Keratinocyte (primary cell): ENCODE measurements around the gene C7orf33. TPM values are rescaled to one million over a fixed set of nuclear protein-coding genes. Genes with fewer than 3 reads are reported as not detected.

ENCODE experiments used
- DNase-seq: peaks from one replicate; pipeline ENCODE4 v3.0.0-alpha.2; 2011; ENCODE audit warnings: low read depth, missing footprints, low spot score
- FAIRE-seq: peaks from 2 replicates; lab custom pipeline; 2011; peaks lifted over from hg19 to GRCh38; lab: Jason Lieb, UNC
- H2AFZ ChIP-seq: 2 replicates; pipeline ENCODE4 v1.6.0; 2012; ENCODE audit warnings: low read length, control low read depth, inconsistent platforms; ENCODE audit not compliant: control insufficient read depth
- H3K27ac ChIP-seq: 2 replicates; pipeline ENCODE4 v1.5.1; 2011; ENCODE audit warnings: low read length; ENCODE audit not compliant: control insufficient read depth, insufficient read depth
- H3K27me3 ChIP-seq: 3 replicates; pipeline ENCODE4 v1.6.0; 2011; ENCODE audit warnings: low read length; ENCODE audit not compliant: control insufficient read depth, insufficient read depth; ENCODE audit errors: extremely low read depth
- H3K36me3 ChIP-seq, 2 experiments: 2 replicates in 1 of 2; 3 replicates in 1 of 2; pipeline ENCODE4 v1.5.1; 2011; ENCODE audit warnings: low read length in 2 of 2, mild to moderate bottlenecking in 1 of 2; ENCODE audit not compliant: control insufficient read depth in 2 of 2, insufficient read depth in 2 of 2; ENCODE audit errors: extremely low read depth in 1 of 2
- H3K4me1 ChIP-seq: 3 replicates; pipeline ENCODE4 v1.5.1; 2011; ENCODE audit warnings: low read length; ENCODE audit not compliant: control insufficient read depth, insufficient read depth; ENCODE audit errors: extremely low read depth
- H3K4me2 ChIP-seq: 3 replicates; pipeline ENCODE4 v1.6.0; 2011; ENCODE audit warnings: low read depth, low read length; ENCODE audit not compliant: control insufficient read depth, insufficient read depth; ENCODE audit errors: extremely low read depth
- H3K4me3 ChIP-seq, 3 experiments: fragments of 200-600 bp in 1 of 3; sonication (generic) in 1 of 3; 2 replicates in 2 of 3; 3 replicates in 1 of 3; pipeline ENCODE4 v1.5.1; 2011 to 2016; ENCODE audit warnings: low read length in 3 of 3, mild to moderate bottlenecking in 3 of 3, control low read depth in 2 of 3, inconsistent platforms in 1 of 3, low read depth in 1 of 3, mixed read lengths in 1 of 3, mixed run types in 1 of 3, moderate library complexity in 1 of 3; ENCODE audit not compliant: control insufficient read depth in 2 of 3, insufficient read depth in 2 of 3; ENCODE audit errors: extremely low read depth in 1 of 3
- H3K79me2 ChIP-seq: 2 replicates; pipeline ENCODE4 v1.6.0; 2012; ENCODE audit warnings: low read length; ENCODE audit not compliant: control insufficient read depth, insufficient read depth
- H3K9ac ChIP-seq: 3 replicates; pipeline ENCODE4 v1.6.0; 2011; ENCODE audit warnings: low read length; ENCODE audit not compliant: control insufficient read depth, insufficient read depth; ENCODE audit errors: extremely low read depth
- H3K9me1 ChIP-seq: 3 replicates; pipeline ENCODE4 v1.6.0; 2011; ENCODE audit warnings: low read length; ENCODE audit not compliant: control insufficient read depth, insufficient read depth; ENCODE audit errors: extremely low read depth
- H3K9me3 ChIP-seq: 2 replicates; pipeline ENCODE4 v1.5.1; 2012; ENCODE audit warnings: low read depth, low read length; ENCODE audit not compliant: control insufficient read depth
- H4K20me1 ChIP-seq: 3 replicates; pipeline ENCODE4 v1.6.0; 2011; ENCODE audit warnings: low read length; ENCODE audit not compliant: control insufficient read depth, insufficient read depth; ENCODE audit errors: extremely low read depth
- CTCF ChIP-seq, 3 experiments: IDR thresholded peaks in 1 of 3; conservative IDR thresholded peaks in 1 of 3; optimal IDR thresholded peaks in 1 of 3; 2 replicates in 2 of 3; 3 replicates in 1 of 3; pipeline versions ENCODE3 to v1.5.1; 2011; ENCODE audit warnings: low read length in 3 of 3, mild to moderate bottlenecking in 3 of 3, moderate library complexity in 2 of 3, control low read depth in 1 of 3, inconsistent platforms in 1 of 3; ENCODE audit not compliant: insufficient read depth in 2 of 3; ENCODE audit errors: extremely low read depth in 1 of 3
- EZH2 ChIP-seq: IDR thresholded peaks from one replicate; pipeline ENCODE4 v1.6.1; 2012; ENCODE audit warnings: inconsistent platforms, mild to moderate bottlenecking, low read length, moderate library complexity
- dilution Hi-C: fragments of 300-500 bp; cut with MboI; formaldehyde crosslinking; loops from one replicate; pipeline ENCODE4 v1.7.0; 2020; ENCODE audit warnings: low sequenced_read_pairs; ENCODE audit not compliant: extremely low pct_ligation_motif_present
- polyA plus RNA-seq, 5 experiments: library from polyadenylated mRNA; depleted of rRNA in 3 of 5; stranded (reverse) in 3 of 5; stranded (forward) in 1 of 5; unstranded in 1 of 5; fragments of >200 nt; gene quantifications; 1 replicate in 1 of 5; 2 replicates in 3 of 5; 3 replicates in 1 of 5; pipeline versions ENCODE4 v1.2.1 to v1.2.3, GENCODE V29; 2011 to 2012; ENCODE audit warnings: missing spikeins in 2 of 5, low read depth in 1 of 5, low replicate concordance in 1 of 5

C7orf33 gene
- polyA plus RNA-seq, 1 donor (not counting 4 experiments of a cell fraction or from before 2014, with no cell fraction given) = not detected

DNA sequence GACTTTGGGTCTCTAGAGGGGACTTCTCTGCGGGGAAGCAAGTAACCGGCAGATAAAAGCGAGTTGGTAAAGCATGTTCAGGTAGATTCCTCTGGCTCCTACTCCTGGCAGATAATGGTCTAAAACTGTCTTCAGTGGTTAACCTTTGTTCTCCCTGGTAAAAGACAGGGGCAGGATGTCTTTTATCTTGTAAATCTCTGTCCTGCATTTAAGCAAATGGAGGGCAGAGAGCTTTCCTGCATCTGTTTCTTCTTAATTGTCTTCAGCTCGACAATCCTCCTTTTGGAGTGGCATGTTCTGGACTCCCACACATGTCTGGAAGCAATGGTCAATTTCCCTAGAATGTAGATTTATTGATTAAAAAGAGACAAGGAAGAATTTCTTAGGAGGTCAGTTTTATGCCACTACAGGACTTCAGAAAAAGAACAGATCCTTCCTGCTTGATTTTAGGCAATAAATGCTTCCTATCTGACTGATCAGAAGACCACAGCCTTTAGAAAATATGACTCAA, 16.6 kb downstream of the C7orf33 start:
- H3K4me1 ChIP-seq = no peaks in the 10 kb centered on the region
- H3K9me1 ChIP-seq = no peaks in the 10 kb centered on the region
- no peak overlapping the region for H3K4me2 ChIP-seq
- peaks cover 4% of the 10 kb centered on the region for H3K9me3 ChIP-seq
- no peaks in the 10 kb centered on the region for H3K36me3 ChIP-seq
- no peak overlapping the region for H3K27ac ChIP-seq
- no peaks in the 10 kb centered on the region for H3K79me2 ChIP-seq
- no peaks in the 10 kb centered on the region for H4K20me1 ChIP-seq
- TF ChIP-seq CTCF (optimal IDR thresholded peaks at IDR 0.05 in 1 of 3, IDR thresholded peaks at IDR 0.05 in 1 of 3, conservative IDR thresholded peaks at IDR 0.05 in 1 of 3; ENCODE audit: extremely low read depth in 1 of 3, insufficient read depth in 2 of 3, low read length in 3 of 3) (no peak), EZH2 (no peak)
- no peak overlapping the region for H2AFZ ChIP-seq
- FAIRE-seq (no peak), DNase-seq (no peak)
- dilution Hi-C loops = no loop called here
- no peak overlapping the region for H3K4me3 ChIP-seq
- H3K9ac ChIP-seq = no peak overlapping the region
- H3K27me3 ChIP-seq = no peaks in the 10 kb centered on the region

GRCh38 chr7:148609045-148609725, 18.6 kb downstream of the C7orf33 start:
- dilution Hi-C loops = no loop called here
- no peak for DNase-seq
- H3K4me3 ChIP-seq = no peak overlapping the region
- H3K36me3 ChIP-seq = no peaks in the 10 kb centered on the region
- H3K9me3 ChIP-seq = peaks cover 4% of the 10 kb centered on the region
- H3K27ac ChIP-seq = no peak overlapping the region
- no peaks in the 10 kb centered on the region for H4K20me1 ChIP-seq
- H3K4me1 ChIP-seq = no peaks in the 10 kb centered on the region
- H3K27me3 ChIP-seq = no peaks in the 10 kb centered on the region
- no peak for TF ChIP-seq EZH2
- no peak overlapping the region for H3K4me2 ChIP-seq
- H3K79me2 ChIP-seq = no peaks in the 10 kb centered on the region
- FAIRE-seq = no peak
- H2AFZ ChIP-seq = no peak overlapping the region
- H3K9me1 ChIP-seq = no peaks in the 10 kb centered on the region
- no peak overlapping the region for H3K9ac ChIP-seq
